HepG2 (cell line): ENCODE results near the gene GMEB1. TPM values are rescaled to one million over a fixed set of nuclear protein-coding genes. Genes with fewer than 3 reads are reported as not detected.
A peak's percentile ranks its signal among the peaks of the same experiment; 100 is the strongest.

Source experiments
- CREB1 ChIP-seq, 2 experiments: fragments of 450-650 bp in 1 of 2; IDR thresholded peaks; 2 replicates each; pipeline ENCODE4 v1.6.1; 2016 to 2017; ENCODE audit warnings: control low read depth in 1 of 2, mild to moderate bottlenecking in 1 of 2, missing compliant biosample characterization in 1 of 2, missing genetic modification characterization in 1 of 2
- ELF1 ChIP-seq: sonication (generic); formaldehyde crosslinking; IDR thresholded peaks from 2 replicates; pipeline ENCODE4 v1.4.0; 2020; ENCODE audit warnings: missing genetic modification reagents
- KDM1A ChIP-seq: IDR thresholded peaks from 2 replicates; pipeline ENCODE4 v1.6.1; 2016; ENCODE audit warnings: missing compliant biosample characterization
- MAFF ChIP-seq: IDR thresholded peaks from 2 replicates; pipeline ENCODE4 v1.6.1; 2011; ENCODE audit warnings: low read depth, low read length, improper control_type of control experiment
- MAZ ChIP-seq, 2 experiments: sonication (generic) in 1 of 2; formaldehyde crosslinking in 1 of 2; IDR thresholded peaks; 2 replicates each; pipeline versions ENCODE4 v1.5.0 to v1.6.1; 2012 to 2020; ENCODE audit warnings: low read depth in 2 of 2, mild to moderate bottlenecking in 2 of 2, borderline replicate concordance in 1 of 2, improper control_type of control experiment in 1 of 2, low read length in 1 of 2, missing genetic modification reagents in 1 of 2, moderate library complexity in 1 of 2
- NFYB ChIP-seq: sonication (generic); formaldehyde crosslinking; IDR thresholded peaks from 2 replicates; pipeline ENCODE4 v1.4.0; 2020; ENCODE audit warnings: missing genetic modification reagents
- RBFOX2 ChIP-seq: fragments of 200-400 bp; formaldehyde crosslinking; IDR thresholded peaks from 2 replicates; pipeline ENCODE4 v1.6.1; 2017; ENCODE audit warnings: low read depth, mild to moderate bottlenecking, low read length
- RBM39 ChIP-seq: fragments of 200-400 bp; formaldehyde crosslinking; IDR thresholded peaks from one replicate; pipeline ENCODE4 v1.6.1; 2018; ENCODE audit warnings: antibody characterized with exemption, mild to moderate bottlenecking, low read depth, low read length; ENCODE audit not compliant: poor library complexity, severe bottlenecking
- SIX1 ChIP-seq: sonication (generic); formaldehyde crosslinking; IDR thresholded peaks from 2 replicates; pipeline ENCODE4 v1.4.0; 2020; ENCODE audit warnings: missing genetic modification reagents, borderline replicate concordance
- ZNF138 ChIP-seq: sonication (generic); formaldehyde crosslinking; IDR thresholded peaks from 2 replicates; pipeline ENCODE4 v1.5.0; 2020; ENCODE audit warnings: mild to moderate bottlenecking, low read depth, missing genetic modification reagents
- ZNF253 ChIP-seq: sonication (generic); formaldehyde crosslinking; IDR thresholded peaks from 2 replicates; pipeline ENCODE4 v1.8.0; 2022; ENCODE audit warnings: mild to moderate bottlenecking, missing genetic modification reagents, borderline replicate concordance
- ZNF256 ChIP-seq: sonication (generic); formaldehyde crosslinking; conservative IDR thresholded peaks from 2 replicates; pipeline ENCODE4 v1.4.0; 2020; ENCODE audit warnings: missing genetic modification reagents
- ZNF33A ChIP-seq: sonication (generic); formaldehyde crosslinking; IDR thresholded peaks from 2 replicates; pipeline ENCODE4 v1.5.1; 2020; ENCODE audit warnings: missing genetic modification reagents, mild to moderate bottlenecking, moderate library complexity, borderline replicate concordance
- ZNF629 ChIP-seq: sonication (generic); formaldehyde crosslinking; conservative IDR thresholded peaks from 2 replicates; pipeline ENCODE4 v1.5.0; 2020; ENCODE audit warnings: missing genetic modification reagents
- ZNF747 ChIP-seq: sonication (generic); formaldehyde crosslinking; IDR thresholded peaks from 2 replicates; pipeline ENCODE4 v1.8.1; 2023; ENCODE audit warnings: missing genetic modification reagents, mild to moderate bottlenecking, borderline replicate concordance
- polyA plus RNA-seq, 8 experiments: library from polyadenylated mRNA; depleted of rRNA in 3 of 8; stranded (reverse) in 7 of 8; unstranded in 1 of 8; fragments of >200 nt; fragmentation: Illumina TruSeq in 4 of 8; extraction: Trizol in 4 of 8; gene quantifications; 2 replicates each; pipeline versions ENCODE4 v1.2.1 to v1.2.3, GENCODE V29; 2011 to 2016; ENCODE audit warnings: low read depth in 4 of 8, missing spikeins in 1 of 8, mixed read lengths in 1 of 8; ENCODE audit not compliant: insufficient read depth in 1 of 8
- total RNA-seq, 5 experiments: library from RNA; depleted of rRNA; stranded (reverse); fragments of >200 nt; fragmentation: Illumina TruSeq; extraction: Trizol; gene quantifications; 2 replicates each; pipeline ENCODE4 v1.2.3, GENCODE V29; 2016; ENCODE audit warnings: low read depth in 1 of 5
- TF ChIP-seq, protein P1 (sequence below): sonication (generic); formaldehyde crosslinking; IDR thresholded peaks from 2 replicates; pipeline ENCODE4 v1.4.0; 2020; ENCODE audit warnings: missing genetic modification reagents
- TF ChIP-seq, protein P2 (sequence below): sonication (generic); formaldehyde crosslinking; IDR thresholded peaks from 2 replicates; pipeline ENCODE4 v1.9.0; 2021; ENCODE audit warnings: missing genetic modification reagents, mild to moderate bottlenecking, borderline replicate concordance
- TF ChIP-seq, protein P3 (sequence below): sonication (generic); formaldehyde crosslinking; IDR thresholded peaks from 2 replicates; pipeline ENCODE4 v1.4.0; 2020; ENCODE audit warnings: missing genetic modification reagents
- TF ChIP-seq, protein P4 (sequence below): sonication (generic); formaldehyde crosslinking; IDR thresholded peaks from 2 replicates; pipeline ENCODE4 v1.8.0; 2022; ENCODE audit warnings: mild to moderate bottlenecking, missing genetic modification reagents; ENCODE audit not compliant: insufficient replicate concordance

GMEB1 gene
- total and polyA plus RNA-seq, 2 of the 13 experiments (the other 11 are each of a cell fraction or from before 2014, with no cell fraction given), result 3.0 to 6.0 TPM

DNA sequence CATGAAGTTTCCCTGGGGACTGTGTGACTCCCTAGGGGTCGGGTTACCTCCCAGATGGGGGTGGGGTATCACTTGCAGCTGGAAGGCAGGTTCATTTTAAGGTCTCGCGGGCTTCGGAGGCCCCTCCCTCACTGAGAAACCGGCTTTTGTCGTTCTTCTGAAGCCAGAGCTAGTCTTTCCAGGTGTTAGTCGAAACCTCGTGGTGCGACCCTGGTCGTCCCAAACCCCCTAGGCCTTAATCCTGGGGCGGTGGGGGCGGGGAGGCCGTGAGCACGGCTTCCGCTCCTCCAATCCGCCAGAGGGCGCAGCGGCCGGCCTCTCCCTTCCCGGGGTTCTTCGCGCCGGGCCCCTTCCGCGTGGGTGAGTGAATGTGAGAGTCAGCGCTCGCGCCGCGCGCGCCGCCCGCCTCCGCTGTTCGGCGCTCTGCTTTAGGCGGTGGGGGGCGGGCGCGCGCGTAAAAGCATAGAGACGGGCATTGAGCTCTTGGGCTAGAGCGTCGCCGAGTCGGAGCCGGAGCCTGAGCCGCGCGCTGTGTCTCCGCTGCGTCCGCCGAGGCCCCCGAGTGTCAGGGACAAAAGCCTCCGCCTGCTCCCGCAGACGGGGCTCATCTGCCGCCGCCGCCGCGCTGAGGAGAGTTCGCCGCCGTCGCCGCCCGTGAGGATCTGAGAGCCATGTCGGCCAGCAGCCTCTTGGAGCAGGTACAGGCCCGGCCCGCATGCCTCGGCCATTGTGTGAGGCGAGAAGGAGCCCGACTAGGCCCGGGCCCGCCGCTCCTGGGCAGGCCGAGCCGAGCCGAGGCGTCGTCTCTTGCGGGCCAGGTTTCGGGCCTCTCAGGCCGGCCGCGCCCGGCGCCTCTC, 68.1 kb downstream of the GMEB1 start, which contains the start of gene YTHDF2 (continued):
- TF ChIP-seq, protein P1, sequence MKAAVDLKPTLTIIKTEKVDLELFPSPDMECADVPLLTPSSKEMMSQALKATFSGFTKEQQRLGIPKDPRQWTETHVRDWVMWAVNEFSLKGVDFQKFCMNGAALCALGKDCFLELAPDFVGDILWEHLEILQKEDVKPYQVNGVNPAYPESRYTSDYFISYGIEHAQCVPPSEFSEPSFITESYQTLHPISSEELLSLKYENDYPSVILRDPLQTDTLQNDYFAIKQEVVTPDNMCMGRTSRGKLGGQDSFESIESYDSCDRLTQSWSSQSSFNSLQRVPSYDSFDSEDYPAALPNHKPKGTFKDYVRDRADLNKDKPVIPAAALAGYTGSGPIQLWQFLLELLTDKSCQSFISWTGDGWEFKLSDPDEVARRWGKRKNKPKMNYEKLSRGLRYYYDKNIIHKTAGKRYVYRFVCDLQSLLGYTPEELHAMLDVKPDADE (CRISPR knock-in tag), result no peak
- TF ChIP-seq RBM39 (peak; percentile 96), ZNF629 (0 out of 2 replicates have a peak, but pooled peaks have one; percentile 6), ZNF256 (CRISPR knock-in tag) (0 out of 2 replicates have a peak, but pooled peaks have one; percentile 29), RBFOX2 (peak; percentile 99), MAZ (IDR thresholded peaks at IDR 0.05; ENCODE audit: borderline replicate concordance, low read depth, low read length) (peak; percentile 91; the same call in 1 of the 2 replicates), MAZ (CRISPR knock-in tag; IDR thresholded peaks at IDR 0.05; ENCODE audit: low read depth) (peak; percentile 89), CREB1 (IDR thresholded peaks at IDR 0.05) (peak; percentile 58), CREB1 (CRISPR knock-in tag; IDR thresholded peaks at IDR 0.05) (peak; percentile 68), ELF1 (peak; percentile 94), KDM1A (CRISPR knock-in tag) (no peak; the same call in 1 of the 2 replicates), ZNF138 (CRISPR knock-in tag) (no peak), NFYB (CRISPR knock-in tag) (peak; percentile 32; the same call in 1 of the 2 replicates), ZNF253 (0 out of 2 replicates have a peak, but pooled peaks have one; percentile 13), ZNF747 (peak; percentile 85), ZNF33A (CRISPR knock-in tag) (peak; percentile 65; the same call in 1 of the 2 replicates), MAFF (no peak), SIX1 (CRISPR knock-in tag) (peak; percentile 95)
- TF ChIP-seq, protein P2, sequence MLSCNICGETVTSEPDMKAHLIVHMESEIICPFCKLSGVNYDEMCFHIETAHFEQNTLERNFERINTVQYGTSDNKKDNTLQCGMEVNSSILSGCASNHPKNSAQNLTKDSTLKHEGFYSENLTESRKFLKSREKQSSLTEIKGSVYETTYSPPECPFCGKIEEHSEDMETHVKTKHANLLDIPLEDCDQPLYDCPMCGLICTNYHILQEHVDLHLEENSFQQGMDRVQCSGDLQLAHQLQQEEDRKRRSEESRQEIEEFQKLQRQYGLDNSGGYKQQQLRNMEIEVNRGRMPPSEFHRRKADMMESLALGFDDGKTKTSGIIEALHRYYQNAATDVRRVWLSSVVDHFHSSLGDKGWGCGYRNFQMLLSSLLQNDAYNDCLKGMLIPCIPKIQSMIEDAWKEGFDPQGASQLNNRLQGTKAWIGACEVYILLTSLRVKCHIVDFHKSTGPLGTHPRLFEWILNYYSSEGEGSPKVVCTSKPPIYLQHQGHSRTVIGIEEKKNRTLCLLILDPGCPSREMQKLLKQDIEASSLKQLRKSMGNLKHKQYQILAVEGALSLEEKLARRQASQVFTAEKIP (CRISPR knock-in tag), result no peak
- TF ChIP-seq, protein P3, sequence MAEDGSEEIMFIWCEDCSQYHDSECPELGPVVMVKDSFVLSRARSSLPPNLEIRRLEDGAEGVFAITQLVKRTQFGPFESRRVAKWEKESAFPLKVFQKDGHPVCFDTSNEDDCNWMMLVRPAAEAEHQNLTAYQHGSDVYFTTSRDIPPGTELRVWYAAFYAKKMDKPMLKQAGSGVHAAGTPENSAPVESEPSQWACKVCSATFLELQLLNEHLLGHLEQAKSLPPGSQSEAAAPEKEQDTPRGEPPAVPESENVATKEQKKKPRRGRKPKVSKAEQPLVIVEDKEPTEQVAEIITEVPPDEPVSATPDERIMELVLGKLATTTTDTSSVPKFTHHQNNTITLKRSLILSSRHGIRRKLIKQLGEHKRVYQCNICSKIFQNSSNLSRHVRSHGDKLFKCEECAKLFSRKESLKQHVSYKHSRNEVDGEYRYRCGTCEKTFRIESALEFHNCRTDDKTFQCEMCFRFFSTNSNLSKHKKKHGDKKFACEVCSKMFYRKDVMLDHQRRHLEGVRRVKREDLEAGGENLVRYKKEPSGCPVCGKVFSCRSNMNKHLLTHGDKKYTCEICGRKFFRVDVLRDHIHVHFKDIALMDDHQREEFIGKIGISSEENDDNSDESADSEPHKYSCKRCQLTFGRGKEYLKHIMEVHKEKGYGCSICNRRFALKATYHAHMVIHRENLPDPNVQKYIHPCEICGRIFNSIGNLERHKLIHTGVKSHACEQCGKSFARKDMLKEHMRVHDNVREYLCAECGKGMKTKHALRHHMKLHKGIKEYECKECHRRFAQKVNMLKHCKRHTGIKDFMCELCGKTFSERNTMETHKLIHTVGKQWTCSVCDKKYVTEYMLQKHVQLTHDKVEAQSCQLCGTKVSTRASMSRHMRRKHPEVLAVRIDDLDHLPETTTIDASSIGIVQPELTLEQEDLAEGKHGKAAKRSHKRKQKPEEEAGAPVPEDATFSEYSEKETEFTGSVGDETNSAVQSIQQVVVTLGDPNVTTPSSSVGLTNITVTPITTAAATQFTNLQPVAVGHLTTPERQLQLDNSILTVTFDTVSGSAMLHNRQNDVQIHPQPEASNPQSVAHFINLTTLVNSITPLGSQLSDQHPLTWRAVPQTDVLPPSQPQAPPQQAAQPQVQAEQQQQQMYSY (CRISPR knock-in tag), result peak; percentile 48; the same call in 1 of the 2 replicates
- TF ChIP-seq, protein P4, sequence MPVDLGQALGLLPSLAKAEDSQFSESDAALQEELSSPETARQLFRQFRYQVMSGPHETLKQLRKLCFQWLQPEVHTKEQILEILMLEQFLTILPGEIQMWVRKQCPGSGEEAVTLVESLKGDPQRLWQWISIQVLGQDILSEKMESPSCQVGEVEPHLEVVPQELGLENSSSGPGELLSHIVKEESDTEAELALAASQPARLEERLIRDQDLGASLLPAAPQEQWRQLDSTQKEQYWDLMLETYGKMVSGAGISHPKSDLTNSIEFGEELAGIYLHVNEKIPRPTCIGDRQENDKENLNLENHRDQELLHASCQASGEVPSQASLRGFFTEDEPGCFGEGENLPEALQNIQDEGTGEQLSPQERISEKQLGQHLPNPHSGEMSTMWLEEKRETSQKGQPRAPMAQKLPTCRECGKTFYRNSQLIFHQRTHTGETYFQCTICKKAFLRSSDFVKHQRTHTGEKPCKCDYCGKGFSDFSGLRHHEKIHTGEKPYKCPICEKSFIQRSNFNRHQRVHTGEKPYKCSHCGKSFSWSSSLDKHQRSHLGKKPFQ (CRISPR knock-in tag), result peak; percentile 32
